Astrocyte of the cerebellum (primary cell): Measurements from ENCODE around the gene NFATC2.
"Not testable (repeated sequence)": the region's sequence is repeated elsewhere in the genome, so short reads cannot be mapped to it uniquely, and the experiment has no call there.

ENCODE experiments used
- DNase-seq: peaks from one replicate; pipeline ENCODE4 v3.0.0-alpha.2; 2011; ENCODE audit warnings: low read depth
- H3K4me3 ChIP-seq: 2 replicates; pipeline ENCODE4 v1.5.1; 2011; ENCODE audit warnings: mild to moderate bottlenecking, low read depth, low read length, moderate library complexity
- in situ Hi-C: cut with HindIII; loops from 2 replicates; pipeline ENCODE4 v1.10.0; 2017; ENCODE audit warnings: low sequenced_read_pairs
- TF ChIP-seq, protein P1 (sequence below): IDR thresholded peaks from 2 replicates; pipeline ENCODE4 v1.5.1; 2012; ENCODE audit warnings: low read length, low read depth, moderate library complexity, mild to moderate bottlenecking; ENCODE audit errors: missing control alignments

Gene NFATC2

DNA sequence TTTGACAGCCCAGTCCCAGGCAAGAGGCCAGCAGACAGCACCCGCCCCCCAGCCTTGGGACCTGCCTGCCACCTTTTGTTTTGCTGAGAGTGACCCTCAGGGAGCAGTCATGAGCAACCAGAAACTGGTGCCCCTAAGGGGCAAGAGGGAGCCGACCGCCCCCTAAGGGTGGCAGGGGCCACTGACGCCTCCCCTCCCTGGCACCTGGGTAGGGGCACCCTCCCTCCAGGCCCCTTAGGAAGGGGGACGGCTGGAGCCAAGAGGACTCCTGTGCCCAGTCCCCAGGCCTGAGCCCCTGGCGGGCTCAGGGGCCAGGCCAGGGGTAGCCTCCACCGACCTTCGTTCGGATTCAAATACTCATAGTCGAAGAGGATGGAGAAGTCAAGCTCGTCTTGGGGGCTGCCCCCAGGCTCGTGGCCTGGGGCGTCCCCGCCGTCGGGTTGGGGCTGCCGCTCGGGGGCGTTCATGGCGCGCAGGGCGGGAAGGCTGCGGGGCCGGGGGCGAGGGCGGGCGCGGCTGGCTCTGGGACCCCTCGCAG is 417 bp downstream of the NFATC2 start:
- in situ Hi-C loops = no loop called here
- no peak overlapping the region for H3K4me3 ChIP-seq
- DNase-seq = no peak

DNA sequence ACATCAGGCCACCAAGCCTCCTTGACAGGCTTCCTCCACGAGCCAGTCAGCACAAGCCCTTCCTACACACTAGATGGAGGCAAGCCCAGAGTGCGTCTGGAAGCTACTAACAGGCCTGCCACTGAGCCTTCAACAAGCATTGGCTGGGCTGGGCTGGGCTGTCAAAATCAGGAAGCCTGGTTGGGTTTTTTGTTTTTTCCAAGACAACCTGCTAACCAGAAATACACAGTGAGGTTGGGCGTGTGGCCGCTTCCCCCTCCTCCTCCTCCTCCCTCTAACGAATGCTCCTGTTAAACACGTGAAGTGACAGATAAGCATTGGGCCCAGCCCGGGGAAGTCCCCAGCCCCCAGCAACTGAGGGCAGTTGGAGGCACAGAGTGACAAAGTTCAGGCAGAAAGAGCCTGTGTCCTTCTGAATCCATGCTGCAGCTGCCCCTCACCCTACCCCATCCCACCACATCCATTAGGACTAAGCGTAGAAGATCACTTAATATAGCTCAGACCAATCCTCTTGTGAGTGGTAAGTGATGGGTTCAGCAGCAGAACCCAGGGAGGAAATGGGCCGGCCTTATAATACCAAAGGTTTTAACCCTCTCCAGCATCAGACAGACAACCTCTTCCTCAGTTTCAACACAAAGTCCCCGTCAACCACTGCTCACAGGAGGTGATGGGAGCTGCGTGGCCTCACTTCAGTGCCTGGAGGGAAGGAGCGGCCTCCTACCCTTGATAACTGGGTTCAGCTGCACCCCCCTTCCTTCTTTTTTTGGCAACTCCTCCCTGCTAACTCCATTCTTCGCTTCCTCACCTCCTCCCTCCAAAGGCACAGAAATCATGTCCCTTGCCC is 1.1 kb downstream of the NFATC2 start:
- TF ChIP-seq, protein P1, sequence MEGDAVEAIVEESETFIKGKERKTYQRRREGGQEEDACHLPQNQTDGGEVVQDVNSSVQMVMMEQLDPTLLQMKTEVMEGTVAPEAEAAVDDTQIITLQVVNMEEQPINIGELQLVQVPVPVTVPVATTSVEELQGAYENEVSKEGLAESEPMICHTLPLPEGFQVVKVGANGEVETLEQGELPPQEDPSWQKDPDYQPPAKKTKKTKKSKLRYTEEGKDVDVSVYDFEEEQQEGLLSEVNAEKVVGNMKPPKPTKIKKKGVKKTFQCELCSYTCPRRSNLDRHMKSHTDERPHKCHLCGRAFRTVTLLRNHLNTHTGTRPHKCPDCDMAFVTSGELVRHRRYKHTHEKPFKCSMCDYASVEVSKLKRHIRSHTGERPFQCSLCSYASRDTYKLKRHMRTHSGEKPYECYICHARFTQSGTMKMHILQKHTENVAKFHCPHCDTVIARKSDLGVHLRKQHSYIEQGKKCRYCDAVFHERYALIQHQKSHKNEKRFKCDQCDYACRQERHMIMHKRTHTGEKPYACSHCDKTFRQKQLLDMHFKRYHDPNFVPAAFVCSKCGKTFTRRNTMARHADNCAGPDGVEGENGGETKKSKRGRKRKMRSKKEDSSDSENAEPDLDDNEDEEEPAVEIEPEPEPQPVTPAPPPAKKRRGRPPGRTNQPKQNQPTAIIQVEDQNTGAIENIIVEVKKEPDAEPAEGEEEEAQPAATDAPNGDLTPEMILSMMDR = no peak
- DNase-seq = no peak
- in situ Hi-C loops = no loop called here
- no peak overlapping the region for H3K4me3 ChIP-seq

More for the DNA sequence above, 417 bp downstream of the NFATC2 start:
- TF ChIP-seq, protein P1 = peak; percentile 28

DNA sequence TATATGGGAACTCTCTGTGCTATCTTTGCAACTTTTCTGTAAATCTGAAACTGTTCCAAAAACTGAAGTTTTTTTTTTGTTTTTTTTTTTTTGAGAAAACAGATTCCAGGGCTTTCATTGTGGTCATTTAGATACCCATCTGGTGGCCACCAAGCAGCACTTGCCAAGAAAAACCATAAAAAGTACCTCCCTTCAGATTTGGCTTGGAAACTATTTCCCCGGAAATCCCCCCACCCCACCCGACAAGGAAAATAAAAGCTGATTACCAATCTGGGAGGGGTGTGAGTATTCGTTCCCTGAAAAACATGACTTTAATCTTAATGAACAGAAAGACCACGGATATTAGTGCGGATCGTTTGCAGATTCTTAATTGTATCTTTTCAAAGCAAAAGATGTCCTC is 1.9 kb downstream of the NFATC2 start:
- TF ChIP-seq, protein P1 = no peak
- no peak overlapping the region for H3K4me3 ChIP-seq
- in situ Hi-C loops = no loop called here
- no peak for DNase-seq

DNA sequence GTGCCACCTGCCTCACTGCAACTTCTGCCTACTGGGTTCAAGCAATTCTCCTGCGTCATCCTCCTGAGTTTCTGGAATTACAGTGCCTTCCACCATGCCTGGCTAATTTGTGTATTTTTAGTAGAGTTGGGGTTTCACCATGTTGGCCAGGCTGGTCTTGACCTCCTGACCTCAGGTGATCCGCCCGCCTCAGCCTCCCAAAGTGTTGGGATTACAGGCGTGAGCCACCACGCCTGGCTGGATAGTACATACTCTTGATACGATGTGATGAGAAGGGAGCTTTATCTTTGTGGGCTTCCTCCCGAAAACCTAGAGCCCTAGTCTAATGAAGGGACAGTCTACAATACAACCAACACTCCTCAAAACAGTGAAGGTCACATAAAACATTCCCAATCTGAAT is 2.4 kb downstream of the NFATC2 start:
- H3K4me3 ChIP-seq, in situ Hi-C loops, DNase-seq: not testable (repeated sequence)

DNA sequence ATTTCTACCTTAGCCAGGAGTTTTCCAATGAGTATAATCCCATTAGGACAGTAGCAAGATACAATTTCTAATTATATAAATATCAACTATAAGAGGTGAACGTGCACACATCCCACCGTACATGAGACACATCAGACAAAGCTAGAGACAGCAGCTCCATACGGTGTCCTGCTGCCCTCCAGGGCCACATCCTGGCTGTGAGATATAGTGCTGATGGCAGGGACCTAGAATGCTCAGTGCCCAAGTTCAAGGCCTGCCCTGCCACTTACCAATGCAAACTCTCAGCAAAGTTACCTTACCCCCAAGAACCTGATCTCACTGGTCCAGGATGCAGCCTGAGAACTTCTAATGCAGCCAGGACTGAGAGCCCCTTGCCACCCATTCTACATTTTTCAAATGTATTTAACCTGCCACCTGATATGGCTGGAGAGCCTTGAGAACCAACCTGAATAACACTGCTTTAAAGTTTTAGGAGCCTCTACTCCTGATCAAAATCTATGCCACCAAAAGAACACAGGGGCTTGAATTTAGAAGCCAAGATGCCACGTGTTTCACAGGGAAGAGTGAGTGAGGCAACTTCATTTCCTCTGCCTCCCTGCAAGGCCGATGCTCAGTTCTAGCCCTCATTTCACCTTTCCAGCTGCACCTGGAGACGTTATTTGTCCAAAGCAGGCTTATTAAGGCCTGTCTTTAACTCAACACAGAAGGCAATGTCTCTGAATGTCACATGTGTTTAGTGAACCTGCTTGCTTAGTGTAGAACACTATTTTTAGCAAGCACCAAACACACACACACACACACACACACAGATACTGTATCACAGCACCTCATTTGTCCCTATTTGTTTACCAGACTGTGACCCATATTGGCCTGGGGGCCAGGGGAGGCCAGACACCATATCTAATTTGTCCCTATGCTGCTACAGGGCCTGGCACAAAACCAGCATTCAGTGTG is 6.1 kb downstream of the NFATC2 start:
- DNase-seq = no peak
- in situ Hi-C loops = no loop called here
- no peak overlapping the region for H3K4me3 ChIP-seq
- TF ChIP-seq, protein P1 = no peak

DNA sequence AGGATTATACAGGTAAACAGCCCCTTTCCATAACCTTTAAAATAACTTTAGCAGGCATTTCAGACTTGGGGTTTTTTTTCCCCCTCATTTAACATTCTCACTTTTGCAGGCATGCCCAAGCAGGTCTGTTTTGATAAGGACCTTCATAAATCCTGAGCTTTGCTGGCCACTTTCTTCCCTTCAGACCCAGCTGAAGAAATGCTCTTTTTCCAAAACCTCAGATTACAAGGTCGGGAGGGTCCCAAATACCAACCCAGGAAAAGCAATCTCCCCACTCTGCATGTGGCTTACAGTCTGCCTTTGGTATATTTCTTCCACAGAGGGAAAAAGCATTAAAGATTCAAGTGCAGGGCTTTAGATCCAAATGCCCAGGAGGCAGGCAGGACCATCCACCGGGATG is 6.8 kb downstream of the NFATC2 start:
- TF ChIP-seq, protein P1 = no peak
- H3K4me3 ChIP-seq = no peak overlapping the region
- DNase-seq = no peak
- in situ Hi-C loops = no loop called here
